IPS-18a (cell line): ENCODE results near the gene MR1.

ENCODE experiments used
- H3K27ac ChIP-seq: one replicate; pipeline ENCODE4 v1.5.1; 2013; ENCODE audit warnings: low read length
- H3K27me3 ChIP-seq: one replicate; pipeline ENCODE4 v1.6.1; 2013; ENCODE audit warnings: mild to moderate bottlenecking, low read length; ENCODE audit not compliant: control insufficient read depth, insufficient read depth
- H3K36me3 ChIP-seq: one replicate; pipeline ENCODE4 v1.6.1; 2013; ENCODE audit warnings: low read depth, low read length; ENCODE audit not compliant: control insufficient read depth
- H3K4me1 ChIP-seq: one replicate; pipeline ENCODE4 v1.6.1; 2013; ENCODE audit warnings: low read depth, low read length; ENCODE audit not compliant: control insufficient read depth
- H3K4me3 ChIP-seq: one replicate; pipeline ENCODE4 v1.5.1; 2013; ENCODE audit warnings: low read length
- H3K9ac ChIP-seq: one replicate; pipeline ENCODE4 v1.6.1; 2013; ENCODE audit warnings: mild to moderate bottlenecking, low read length, moderate library complexity
- H3K9me3 ChIP-seq: one replicate; pipeline ENCODE4 v1.6.1; 2013; ENCODE audit warnings: low read depth, low read length; ENCODE audit not compliant: control insufficient read depth

The MR1 gene

GRCh38 chr1:181076852-181077251, 43.1 kb downstream of the MR1 start:
- Histone ChIP-seq H3K9me3 (no peaks in the 10 kb centered on the region), H3K27me3 (no peaks in the 10 kb centered on the region), H3K27ac (no peak overlapping the region), H3K36me3 (no peaks in the 10 kb centered on the region), H3K9ac (no peak overlapping the region), H3K4me3 (no peak overlapping the region), H3K4me1 (peaks cover 8% of the 10 kb centered on the region)

- Histone ChIP-seq H3K9ac (no peak overlapping the region), H3K4me3 (no peak overlapping the region), H3K27ac (no peak overlapping the region), H3K9me3 (no peaks in the 10 kb centered on the region), H3K27me3 (no peaks in the 10 kb centered on the region), H3K36me3 (no peaks in the 10 kb centered on the region), H3K4me1 (peaks cover 8% of the 10 kb centered on the region)
These were observed 43.9 kb downstream of the MR1 start for GRCh38 chr1:181077576-181078242.

- Histone ChIP-seq H3K36me3 (no peaks in the 10 kb centered on the region), H3K27ac (no peak overlapping the region), H3K27me3 (no peaks in the 10 kb centered on the region), H3K4me1 (peaks cover 8% of the 10 kb centered on the region), H3K9me3 (no peaks in the 10 kb centered on the region), H3K4me3 (no peak overlapping the region), H3K9ac (no peak overlapping the region)
These were observed 45.6 kb downstream of the MR1 start for GRCh38 chr1:181079382-181079781.

DNA sequence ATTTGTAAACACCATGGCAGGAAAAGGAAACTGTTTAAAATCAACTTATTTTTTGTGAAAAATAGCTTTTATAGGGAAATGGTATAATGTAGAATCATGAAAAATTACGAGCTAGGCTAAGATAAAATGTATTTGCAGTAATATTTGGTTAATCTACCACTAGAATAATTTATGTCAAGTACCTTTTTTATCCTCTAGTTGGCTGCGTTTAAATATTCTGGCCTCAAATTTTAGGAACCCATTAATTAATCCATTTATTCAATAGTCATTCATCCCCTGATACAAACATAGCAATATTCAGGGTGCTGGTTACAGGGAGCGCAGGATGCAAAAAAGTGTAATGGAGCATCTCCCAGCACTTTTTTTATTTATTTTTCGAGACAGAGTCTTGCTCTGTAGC, 46.1 kb downstream of the MR1 start:
- Histone ChIP-seq H3K27ac (no peak overlapping the region), H3K36me3 (no peaks in the 10 kb centered on the region), H3K4me3 (no peak overlapping the region), H3K27me3 (no peaks in the 10 kb centered on the region), H3K9ac (no peak overlapping the region), H3K4me1 (peaks cover 8% of the 10 kb centered on the region), H3K9me3 (no peaks in the 10 kb centered on the region)

DNA sequence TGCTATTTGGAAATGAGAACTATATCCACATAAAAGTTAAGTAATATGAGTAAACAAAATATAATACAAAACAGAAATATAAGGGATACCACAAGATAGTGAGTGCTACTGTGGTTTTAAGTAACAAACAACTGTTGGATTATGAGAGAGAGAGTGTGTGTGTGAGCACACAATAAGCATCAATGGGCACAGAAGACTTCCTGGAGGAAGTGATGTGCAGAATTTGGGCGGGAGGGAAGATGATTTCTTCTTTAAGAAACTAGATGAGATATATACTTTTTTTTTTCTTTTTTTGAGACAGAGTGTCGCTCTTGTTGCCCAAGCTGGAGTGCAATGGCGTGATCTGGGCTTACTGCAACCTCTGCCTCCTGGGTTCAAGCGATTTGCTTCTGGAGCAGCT, 46.8 kb downstream of the MR1 start:
- no peaks in the 10 kb centered on the region for H3K9me3 ChIP-seq
- peaks cover 7% of the 10 kb centered on the region for H3K4me1 ChIP-seq
- H3K27me3 ChIP-seq: no peaks in the 10 kb centered on the region
- H3K27ac ChIP-seq: no peak overlapping the region
- H3K36me3 ChIP-seq: no peaks in the 10 kb centered on the region
- no peak overlapping the region for H3K4me3 ChIP-seq
- H3K9ac ChIP-seq: no peak overlapping the region

DNA sequence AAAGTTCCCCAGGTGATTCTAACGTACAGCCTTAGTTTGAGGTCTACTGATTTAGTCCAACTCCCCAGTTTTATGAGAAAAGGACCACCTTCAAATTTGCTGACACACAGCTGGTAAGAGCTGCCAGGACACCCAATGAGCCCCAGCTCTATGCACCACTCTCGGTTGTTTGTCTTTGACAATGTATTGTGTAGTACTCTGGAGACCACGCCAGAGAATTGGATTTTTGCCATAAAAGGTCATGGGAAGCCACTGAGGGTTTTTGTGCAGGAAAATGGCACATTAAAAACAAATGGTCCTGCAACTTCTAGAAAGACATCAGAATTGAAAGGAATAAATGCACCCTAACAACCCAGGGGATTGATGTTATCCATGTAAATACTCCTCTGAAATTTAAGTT, 47.6 kb downstream of the MR1 start:
- Histone ChIP-seq H3K36me3 (no peaks in the 10 kb centered on the region), H3K9ac (no peak overlapping the region), H3K4me3 (no peak overlapping the region), H3K27ac (no peak overlapping the region), H3K27me3 (no peaks in the 10 kb centered on the region), H3K9me3 (no peaks in the 10 kb centered on the region), H3K4me1 (peaks cover 5% of the 10 kb centered on the region)

- Histone ChIP-seq H3K27me3 (peaks cover 15% of the 10 kb centered on the region), H3K4me3 (no peak overlapping the region), H3K4me1 (peaks cover 4% of the 10 kb centered on the region), H3K36me3 (no peaks in the 10 kb centered on the region), H3K27ac (no peak overlapping the region), H3K9ac (no peak overlapping the region), H3K9me3 (no peaks in the 10 kb centered on the region)
These were observed 50.2 kb downstream of the MR1 start for GRCh38 chr1:181083842-181084605.

- peaks cover 4% of the 10 kb centered on the region for H3K4me1 ChIP-seq
- H3K36me3 ChIP-seq: no peaks in the 10 kb centered on the region
- no peak overlapping the region for H3K9ac ChIP-seq
- H3K27ac ChIP-seq: no peak overlapping the region
- H3K27me3 ChIP-seq: peaks cover 15% of the 10 kb centered on the region
- H3K9me3 ChIP-seq: no peaks in the 10 kb centered on the region
- no peak overlapping the region for H3K4me3 ChIP-seq
These were observed 50.8 kb downstream of the MR1 start for GRCh38 chr1:181084606-181084969.

DNA sequence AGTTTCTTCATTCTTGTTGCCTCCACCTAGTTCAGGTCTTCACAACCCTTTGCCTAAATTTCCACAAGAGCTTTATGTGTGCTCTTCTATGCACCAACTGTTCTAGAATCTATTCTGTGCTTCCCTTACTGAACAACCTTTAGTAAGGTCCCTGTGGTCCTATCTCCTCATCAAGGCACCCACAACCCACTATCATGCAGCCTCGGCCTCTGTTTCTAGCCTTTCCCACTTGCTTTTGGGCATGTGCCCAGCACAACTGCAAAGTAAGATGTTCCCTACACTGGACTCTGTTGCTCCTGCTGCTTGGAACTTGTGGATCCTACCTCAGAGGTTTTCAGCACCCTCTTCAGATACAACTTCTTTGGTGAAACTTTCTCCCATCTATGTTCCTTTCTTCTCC, 52.3 kb downstream of the MR1 start:
- no peak overlapping the region for H3K27ac ChIP-seq

GRCh38 chr1:181086926-181087325, 53.1 kb downstream of the MR1 start:
- Histone ChIP-seq H3K27ac (no peak overlapping the region), H3K4me1 (peaks cover 16% of the 10 kb centered on the region), H3K27me3 (peaks cover 36% of the 10 kb centered on the region), H3K36me3 (no peaks in the 10 kb centered on the region), H3K4me3 (no peak overlapping the region), H3K9ac (no peak overlapping the region), H3K9me3 (no peaks in the 10 kb centered on the region)

More for the DNA sequence above, 52.3 kb downstream of the MR1 start:
- H3K36me3 ChIP-seq: no peaks in the 10 kb centered on the region
- peaks cover 10% of the 10 kb centered on the region for H3K4me1 ChIP-seq
- no peak overlapping the region for H3K9ac ChIP-seq
- no peak overlapping the region for H3K4me3 ChIP-seq
- H3K27me3 ChIP-seq: peaks cover 30% of the 10 kb centered on the region
- H3K9me3 ChIP-seq: no peaks in the 10 kb centered on the region

GRCh38 chr1:181087400-181087901, 53.7 kb downstream of the MR1 start:
- H3K27me3 ChIP-seq: peaks cover 36% of the 10 kb centered on the region
- no peaks in the 10 kb centered on the region for H3K9me3 ChIP-seq
- no peaks in the 10 kb centered on the region for H3K36me3 ChIP-seq
- H3K4me1 ChIP-seq: peaks cover 16% of the 10 kb centered on the region
- H3K4me3 ChIP-seq: no peak overlapping the region
- no peak overlapping the region for H3K27ac ChIP-seq
- no peak overlapping the region for H3K9ac ChIP-seq
